Spleen (tissue), 7 donors: ENCODE measurements around the gene POU2F1.

Experiments
- CTCF ChIP-seq, 11 experiments: fragments of 200-600 bp in 7 of 11; fragments of 450-650 bp in 4 of 11; sonication (generic) in 4 of 11; IDR thresholded peaks in 8 of 11; conservative IDR thresholded peaks in 3 of 11; 1 replicate in 7 of 11; 2 replicates in 4 of 11; pipeline versions ENCODE4 v1.4.0 to v1.8.0; 2016 to 2021; ENCODE audit warnings: antibody characterized with exemption in 11 of 11, inconsistent platforms in 4 of 11, mild to moderate bottlenecking in 1 of 11
- POLR2A ChIP-seq, 3 donors: fragments of 450-650 bp; IDR thresholded peaks; one replicate each; pipeline ENCODE4 v1.5.1; 2017; ENCODE audit warnings: antibody characterized with exemption in 3 of 3, mild to moderate bottlenecking in 1 of 3
- POLR2AphosphoS5 ChIP-seq, 3 donors: sonication (generic); formaldehyde crosslinking; IDR thresholded peaks; one replicate each; pipeline ENCODE4 v1.5.1; 2017; ENCODE audit warnings: antibody characterized with exemption in 3 of 3
- donor health status: DM: no; HTN: no; CAD: no; lungs with moderate emphysema.
- donor health status: DM: no; HTN: no; CAD: no.
- donor health status: DM: no; HTN: no; CAD: no.

GRCh38 chr1:167185062-167185461 is 35.6 kb upstream of the POU2F1 start:
- TF ChIP-seq CTCF (IDR thresholded peaks at IDR 0.05 in 8 of 11, conservative IDR thresholded peaks at IDR 0.05 in 3 of 11) (no peak), POLR2AphosphoS5 (IDR thresholded peaks at IDR 0.05) (no peak), POLR2A (IDR thresholded peaks at IDR 0.05) (no peak)
